ENCODE results near the gene GALNT16. TPM values are rescaled to one million over a fixed set of nuclear protein-coding genes. Genes with fewer than 3 reads are reported as not detected.

GALNT16 gene
- total RNA-seq, 1 donor from 2014 or later: 12.4 TPM

- Mint-ChIP-seq H3K4me1 (ENCODE audit: unreplicated experiment) (peaks cover 7% of the 10 kb centered on the region), H3K9me3 (no peaks in the 10 kb centered on the region), H3K4me3 (no peak overlapping the region), H3K36me3 (no peaks in the 10 kb centered on the region), H3K27me3 (no peaks in the 10 kb centered on the region), H3K27ac (no peak overlapping the region)
- peak; percentile 31 for DNase-seq (ENCODE audit: extremely low spot score, unreplicated experiment)
- TF ChIP-seq CTCF (conservative IDR thresholded peaks at IDR 0.05): no peak
Observed at GRCh38 chr14:69319911-69320310, 60.0 kb downstream of the GALNT16 start.

- no peak overlapping the region for H3K27ac Mint-ChIP-seq
- DNase-seq (ENCODE audit: extremely low spot score, unreplicated experiment): peak; percentile 54
- H3K4me3 Mint-ChIP-seq: no peak overlapping the region
Observed at GRCh38 chr14:69320581-69321365, 60.8 kb downstream of the GALNT16 start.

GRCh38 chr14:69321601-69322330 is 61.8 kb downstream of the GALNT16 start:
- Mint-ChIP-seq H3K4me3 (no peak overlapping the region), H3K36me3 (no peaks in the 10 kb centered on the region), H3K27me3 (no peaks in the 10 kb centered on the region), H3K4me1 (ENCODE audit: unreplicated experiment) (peaks cover 7% of the 10 kb centered on the region), H3K9me3 (no peaks in the 10 kb centered on the region), H3K27ac (no peak overlapping the region)
- DNase-seq (ENCODE audit: extremely low spot score, unreplicated experiment): peak; percentile 60
- TF ChIP-seq CTCF (conservative IDR thresholded peaks at IDR 0.05): no peak

More at GRCh38 chr14:69320581-69321365, 60.8 kb downstream of the GALNT16 start:
- H3K27me3 Mint-ChIP-seq: no peaks in the 10 kb centered on the region
- H3K9me3 Mint-ChIP-seq: no peaks in the 10 kb centered on the region
- H3K4me1 Mint-ChIP-seq (ENCODE audit: unreplicated experiment): peaks cover 7% of the 10 kb centered on the region
- H3K36me3 Mint-ChIP-seq: no peaks in the 10 kb centered on the region
- no peak for TF ChIP-seq CTCF (conservative IDR thresholded peaks at IDR 0.05)

- no peak for TF ChIP-seq CTCF (conservative IDR thresholded peaks at IDR 0.05)
- peaks cover 7% of the 10 kb centered on the region for H3K4me1 Mint-ChIP-seq (ENCODE audit: unreplicated experiment)
- no peak overlapping the region for H3K27ac Mint-ChIP-seq
- H3K27me3 Mint-ChIP-seq: no peaks in the 10 kb centered on the region
- H3K36me3 Mint-ChIP-seq: no peaks in the 10 kb centered on the region
- no peak overlapping the region for H3K4me3 Mint-ChIP-seq
- peak; percentile 55 for DNase-seq (ENCODE audit: extremely low spot score, unreplicated experiment)
- no peaks in the 10 kb centered on the region for H3K9me3 Mint-ChIP-seq
Observed at GRCh38 chr14:69323266-69323998, 63.5 kb downstream of the GALNT16 start.

- Mint-ChIP-seq H3K36me3 (no peaks in the 10 kb centered on the region), H3K27ac (no peak overlapping the region), H3K4me1 (ENCODE audit: unreplicated experiment) (peaks cover 7% of the 10 kb centered on the region), H3K4me3 (no peak overlapping the region), H3K27me3 (no peaks in the 10 kb centered on the region), H3K9me3 (no peaks in the 10 kb centered on the region)
- DNase-seq (ENCODE audit: extremely low spot score, unreplicated experiment): no peak
- no peak for TF ChIP-seq CTCF (conservative IDR thresholded peaks at IDR 0.05)
Observed at GRCh38 chr14:69323999-69324282, 64.0 kb downstream of the GALNT16 start.
